SU-DHL-6 (cell line): ENCODE results near the gene UBE3C.
"Not testable (repeated sequence)": the region's sequence is repeated elsewhere in the genome, so short reads cannot be mapped to it uniquely, and the experiment has no call there.

Experiments used
- H2AFZ ChIP-seq: fragments of 200-600 bp; sonication (generic); 2 replicates; pipeline ENCODE4 v1.6.1; 2014; ENCODE audit warnings: low read depth, mild to moderate bottlenecking, moderate library complexity, mixed read lengths, antibody characterized with exemption, low read length; ENCODE audit not compliant: severe bottlenecking
- H3F3A ChIP-seq: fragments of 200-600 bp; shearing (Covaris generic); 2 replicates; pipeline ENCODE4 v1.6.0; 2016; ENCODE audit warnings: antibody characterized with exemption, mild to moderate bottlenecking; ENCODE audit not compliant: insufficient read depth
- H3K27ac ChIP-seq: fragments of 200-600 bp; sonication (generic); 2 replicates; pipeline ENCODE4 v1.5.1; 2016; ENCODE audit warnings: low read depth, mild to moderate bottlenecking, low read length, moderate library complexity, mixed read lengths
- H3K27me3 ChIP-seq: fragments of 200-600 bp; sonication (generic), shearing (Covaris generic); 2 replicates; pipeline ENCODE4 v1.6.0; 2014; ENCODE audit warnings: mild to moderate bottlenecking, low read length
- H3K36me3 ChIP-seq: fragments of 200-600 bp; sonication (generic); 2 replicates; pipeline ENCODE4 v1.6.1; 2014; ENCODE audit warnings: mild to moderate bottlenecking, low read length, mixed read lengths
- H3K4me2 ChIP-seq: fragments of 300-600, 200-600 bp; shearing (Covaris generic), sonication (generic); 2 replicates; pipeline ENCODE4 v1.6.0; 2014; ENCODE audit warnings: low read length, low read depth, mild to moderate bottlenecking; ENCODE audit not compliant: poor library complexity, severe bottlenecking
- H3K4me3 ChIP-seq: fragments of 200-600 bp; sonication (generic); 2 replicates; pipeline ENCODE4 v1.5.1; 2014; ENCODE audit warnings: antibody characterized with exemption, low read length, mild to moderate bottlenecking, mixed read lengths; ENCODE audit not compliant: insufficient read depth, poor library complexity, severe bottlenecking
- H3K79me2 ChIP-seq: fragments of 200-600 bp; sonication (generic); 2 replicates; pipeline ENCODE4 v1.6.1; 2014; ENCODE audit warnings: mild to moderate bottlenecking, low read length, moderate library complexity; ENCODE audit not compliant: insufficient read depth
- H3K9ac ChIP-seq: fragments of 200-600 bp; sonication (generic); 2 replicates; pipeline ENCODE4 v1.7.0; 2014; ENCODE audit warnings: mild to moderate bottlenecking, low read length
- H3K9me2 ChIP-seq: fragments of 200-600 bp; sonication (generic); replicated peaks from 2 replicates; pipeline ENCODE4 v1.6.1; 2014; ENCODE audit warnings: low read length; ENCODE audit not compliant: insufficient read depth
- H3K9me3 ChIP-seq: fragments of 200-600 bp; sonication (generic); 2 replicates; pipeline ENCODE4 v1.6.1; 2014; ENCODE audit warnings: low read length, mixed read lengths; ENCODE audit not compliant: insufficient read depth
- H4K20me1 ChIP-seq: fragments of 200-600 bp; sonication (generic); 2 replicates; pipeline ENCODE4 v1.6.1; 2014; ENCODE audit warnings: low read depth, mild to moderate bottlenecking, antibody characterized with exemption, low read length, moderate library complexity, mixed read lengths
- CTCF ChIP-seq: fragments of 200-600 bp; sonication (generic); IDR thresholded peaks from one replicate; pipeline ENCODE4 v1.5.1; 2017; ENCODE audit warnings: antibody characterized with exemption, mild to moderate bottlenecking, low read length, moderate library complexity; ENCODE audit not compliant: insufficient read depth, poor library complexity, severe bottlenecking
- EZH2phosphoT487 ChIP-seq: fragments of 200-600 bp; sonication (generic), shearing (Covaris generic); conservative IDR thresholded peaks from 2 replicates; pipeline ENCODE4 v1.6.1; 2018; ENCODE audit warnings: mild to moderate bottlenecking, antibody characterized with exemption, low read length, moderate library complexity, mixed read lengths

The UBE3C gene

GRCh38 chr7:157126921-157127320 is 11.8 kb upstream of the UBE3C start:
- no peaks in the 10 kb centered on the region for H3K27me3 ChIP-seq
- H3K9ac ChIP-seq: no peak overlapping the region
- H3K9me3 ChIP-seq: no peaks in the 10 kb centered on the region
- no peaks in the 10 kb centered on the region for H3K9me2 ChIP-seq
- no peaks in the 10 kb centered on the region for H3F3A ChIP-seq
- no peak overlapping the region for H2AFZ ChIP-seq
- H3K79me2 ChIP-seq: no peaks in the 10 kb centered on the region
- H3K4me2 ChIP-seq: no peak overlapping the region
- H3K4me3 ChIP-seq: no peak overlapping the region
- H3K36me3 ChIP-seq: no peaks in the 10 kb centered on the region
- H3K27ac ChIP-seq: no peak overlapping the region
- H4K20me1 ChIP-seq: no peaks in the 10 kb centered on the region
- TF ChIP-seq EZH2phosphoT487 (no peak), CTCF (no peak)

GRCh38 chr7:157129200-157129599 is 9.5 kb upstream of the UBE3C start:
- Histone ChIP-seq H4K20me1 (no peaks in the 10 kb centered on the region), H3F3A (no peaks in the 10 kb centered on the region), H3K9me2 (no peaks in the 10 kb centered on the region), H3K27me3 (no peaks in the 10 kb centered on the region), H2AFZ (no peak overlapping the region), H3K27ac (no peak overlapping the region), H3K79me2 (no peaks in the 10 kb centered on the region), H3K9me3 (no peaks in the 10 kb centered on the region), H3K9ac (no peak overlapping the region), H3K36me3 (no peaks in the 10 kb centered on the region), H3K4me2 (no peak overlapping the region), H3K4me3 (no peak overlapping the region)
- TF ChIP-seq CTCF (no peak), EZH2phosphoT487 (no peak)

- no peaks in the 10 kb centered on the region for H3K9me2 ChIP-seq
- TF ChIP-seq CTCF (no peak), EZH2phosphoT487 (no peak)
- H3K9me3 ChIP-seq: no peaks in the 10 kb centered on the region
- no peaks in the 10 kb centered on the region for H3F3A ChIP-seq
- no peak overlapping the region for H2AFZ ChIP-seq
- H4K20me1 ChIP-seq: no peaks in the 10 kb centered on the region
- no peaks in the 10 kb centered on the region for H3K36me3 ChIP-seq
- H3K4me2 ChIP-seq: no peak overlapping the region
- H3K9ac ChIP-seq: no peak overlapping the region
- H3K27ac ChIP-seq: no peak overlapping the region
- no peak overlapping the region for H3K4me3 ChIP-seq
- H3K79me2 ChIP-seq: no peaks in the 10 kb centered on the region
- no peaks in the 10 kb centered on the region for H3K27me3 ChIP-seq
Observed at GRCh38 chr7:157129907-157130460, 8.7 kb upstream of the UBE3C start.

GRCh38 chr7:157130849-157131248 is 7.9 kb upstream of the UBE3C start:
- H3K4me2 ChIP-seq, H3K9ac ChIP-seq, H4K20me1 ChIP-seq, H3K27ac ChIP-seq, H3K9me2 ChIP-seq, H3K4me3 ChIP-seq, H3K36me3 ChIP-seq, H3K9me3 ChIP-seq, H3K79me2 ChIP-seq, H2AFZ ChIP-seq, H3F3A ChIP-seq, H3K27me3 ChIP-seq: not testable (repeated sequence)
